Peyer's patch (tissue), 4 donors: ENCODE measurements around the gene MLH3.

ENCODE experiments used
- CTCF ChIP-seq, 6 experiments: fragments of 450-650 bp in 4 of 6; fragments of 200-600 bp in 2 of 6; sonication (generic) in 1 of 6; IDR thresholded peaks; one replicate each; pipeline ENCODE4 v1.5.1; 2017 to 2019; ENCODE audit warnings: antibody characterized with exemption in 6 of 6, mild to moderate bottlenecking in 3 of 6, moderate library complexity in 1 of 6
- POLR2A ChIP-seq, 2 donors: fragments of 450-650 bp; IDR thresholded peaks; one replicate each; pipeline ENCODE4 v1.5.1; 2017; ENCODE audit warnings: antibody characterized with exemption in 2 of 2, mild to moderate bottlenecking in 2 of 2, moderate library complexity in 2 of 2

GRCh38 chr14:74988131-74988530, 63.1 kb downstream of the MLH3 start:
- no peak for TF ChIP-seq CTCF (IDR thresholded peaks at IDR 0.05)
- TF ChIP-seq POLR2A (IDR thresholded peaks at IDR 0.05) = no peak
